ENCODE results near the gene UIMC1.
A peak's percentile ranks its signal among the peaks of the same experiment; 100 is the strongest.
"Not testable (repeated sequence)": the region's sequence is repeated elsewhere in the genome, so short reads cannot be mapped to it uniquely, and the experiment has no call there.

The UIMC1 gene

DNA sequence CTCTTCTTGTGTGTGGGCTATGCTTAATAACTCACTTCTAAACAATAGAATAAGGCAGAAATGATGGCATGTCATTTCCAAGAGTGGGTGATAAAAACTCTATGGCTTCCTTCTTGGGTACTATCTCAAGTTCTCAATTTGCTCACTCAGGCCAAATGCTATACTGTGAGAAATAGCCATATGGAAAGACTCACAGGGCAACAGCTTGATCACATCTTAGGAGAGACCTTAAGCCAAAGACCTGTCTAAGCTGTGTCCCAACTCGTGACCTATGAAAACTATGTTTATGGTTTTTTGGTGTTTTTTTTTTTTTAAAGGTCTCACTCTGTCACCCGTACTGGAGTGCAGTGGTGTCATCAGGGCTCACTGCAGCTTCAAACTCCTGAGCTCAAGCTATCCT lies 2.1 kb upstream of the UIMC1 start:
- no peak for DNase-seq (ENCODE audit: low read depth in 2 of 2)

GRCh38 chr5:177005619-177006264 lies 837 bp downstream of the UIMC1 start:
- DNase-seq (ENCODE audit: low read depth in 2 of 2), result no peak

DNA sequence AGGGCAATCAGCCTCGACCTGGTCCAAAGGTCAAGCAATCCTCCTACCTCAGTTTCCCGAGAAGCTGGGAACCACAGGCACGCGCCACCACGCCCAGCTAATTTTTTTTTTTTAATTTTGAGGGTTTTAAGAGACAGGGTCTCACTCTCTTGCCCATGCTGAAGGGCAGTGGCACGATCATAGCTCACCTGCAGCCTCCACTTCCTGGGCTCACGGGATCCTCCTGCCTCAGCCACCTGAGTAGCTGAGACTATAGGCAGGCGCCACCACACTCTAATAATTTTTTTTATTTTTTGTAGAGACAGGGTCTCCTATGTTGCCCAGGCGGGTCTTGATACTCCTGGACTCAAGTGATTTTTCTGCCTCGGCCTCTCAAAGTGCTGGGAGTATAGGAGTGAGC lies 1.6 kb downstream of the UIMC1 start:
- DNase-seq (ENCODE audit: low read depth in 2 of 2), result no peak

DNA sequence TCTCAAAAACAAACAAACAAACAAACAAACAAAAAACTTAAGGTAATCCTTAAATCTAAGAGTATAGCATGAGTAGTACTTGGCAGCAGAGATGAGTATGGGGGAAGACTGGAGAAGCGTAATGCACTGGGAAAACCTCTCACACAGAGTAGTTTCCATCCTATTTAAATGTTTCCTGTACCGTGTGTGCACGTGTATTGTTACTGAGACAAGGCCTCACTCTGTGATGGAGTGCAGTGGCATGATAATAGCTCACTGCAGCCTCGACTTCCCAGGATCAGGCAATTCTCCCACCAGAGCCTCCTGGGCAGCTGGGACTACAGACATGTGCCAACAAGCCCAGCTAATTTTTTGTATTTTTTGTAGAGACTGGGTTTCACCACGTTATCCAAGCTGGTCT lies 2.9 kb downstream of the UIMC1 start:
- DNase-seq (ENCODE audit: low read depth in 2 of 2), result no peak

DNA sequence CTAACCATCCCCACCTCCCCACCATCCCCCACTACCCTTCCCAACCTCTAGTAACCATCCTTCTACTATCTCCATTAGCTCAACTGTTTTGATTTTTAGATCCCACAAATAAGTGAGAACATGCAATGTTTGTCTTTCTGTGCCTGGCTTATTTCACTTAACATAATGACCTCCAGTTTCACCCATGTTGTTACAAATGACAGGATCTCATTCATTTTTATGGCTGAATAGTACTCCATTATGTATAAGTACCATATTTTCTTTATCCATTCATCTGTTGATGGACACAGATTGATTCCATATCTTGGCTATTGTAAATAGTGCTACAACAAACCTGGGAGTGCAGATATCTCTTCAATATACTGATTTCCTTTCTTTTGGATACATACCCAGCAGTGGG lies 7.1 kb downstream of the UIMC1 start:
- not testable (repeated sequence) for DNase-seq (ENCODE audit: low read depth in 2 of 2)

GRCh38 chr5:176998828-176999227 lies 7.8 kb downstream of the UIMC1 start:
- DNase-seq (ENCODE audit: low read depth in 2 of 2), result no peak

DNA sequence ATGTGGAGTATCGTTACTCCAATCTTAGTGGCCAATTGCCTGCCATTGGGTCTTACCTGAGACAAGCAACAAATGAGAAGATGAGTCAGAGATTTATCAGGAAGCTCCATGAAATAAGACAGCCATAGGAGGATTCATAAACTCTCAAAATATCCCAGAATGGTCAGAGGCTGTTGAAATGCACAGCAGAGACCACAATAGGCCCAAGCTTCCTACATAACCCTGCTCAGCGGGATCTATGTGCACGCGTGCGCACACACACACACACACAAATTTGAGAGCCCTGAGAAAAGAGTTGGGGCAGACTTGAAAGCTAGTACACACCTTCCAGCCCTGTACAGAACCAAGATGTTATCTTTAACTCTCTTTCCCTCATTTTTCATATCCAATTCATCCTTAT lies 9.8 kb downstream of the UIMC1 start:
- DNase-seq (ENCODE audit: low read depth in 2 of 2), result no peak

DNA sequence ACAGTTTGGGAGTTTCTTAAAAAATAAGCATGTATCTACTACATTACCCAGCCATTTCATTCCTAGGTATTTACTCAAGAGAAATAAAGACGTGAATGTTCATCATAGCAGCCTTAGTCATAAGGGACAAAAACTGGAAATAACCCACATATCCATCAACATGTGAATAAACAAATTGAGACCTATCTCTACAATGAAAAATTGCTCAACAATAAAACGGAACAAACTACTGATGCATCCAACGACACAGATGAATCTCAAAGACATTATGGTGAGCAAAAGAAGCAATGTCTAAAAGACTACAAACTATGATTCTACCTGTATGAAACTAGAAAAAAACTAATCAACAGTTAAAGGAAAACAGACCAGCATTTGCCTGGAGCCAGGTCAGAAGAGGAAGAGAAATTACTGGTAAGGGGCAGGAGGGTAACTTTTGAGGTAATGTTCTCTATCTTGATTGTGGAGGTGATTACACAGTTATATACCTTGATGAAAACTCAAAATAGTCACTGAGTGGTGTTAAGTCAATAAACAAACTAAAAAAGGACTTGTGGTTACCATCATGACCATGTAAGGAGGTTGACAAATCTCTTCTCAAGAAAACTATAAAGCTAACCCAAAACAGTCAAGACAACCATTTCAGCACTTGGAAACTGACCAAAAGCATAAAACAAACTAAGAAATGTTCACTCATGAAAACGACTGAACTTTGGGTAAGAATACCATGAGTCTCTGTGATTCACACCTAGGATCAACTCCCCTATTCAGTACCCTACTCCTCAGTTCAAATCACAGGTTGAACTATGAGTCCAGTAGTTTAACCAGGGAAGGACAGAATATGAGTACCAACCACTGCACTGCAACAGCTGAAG lies 10.4 kb downstream of the UIMC1 start:
- DNase-seq (ENCODE audit: low read depth in 2 of 2), result no peak

GRCh38 chr5:176995122-176995490 lies 11.5 kb downstream of the UIMC1 start:
- no peak for DNase-seq (ENCODE audit: low read depth in 2 of 2)

GRCh38 chr5:176994460-176995121 lies 12.0 kb downstream of the UIMC1 start:
- DNase-seq (ENCODE audit: low read depth in 2 of 2), result no peak

- DNase-seq (ENCODE audit: low read depth in 2 of 2), result not testable (repeated sequence)
These were observed 13.5 kb downstream of the UIMC1 start for GRCh38 chr5:176993081-176993480.

DNA sequence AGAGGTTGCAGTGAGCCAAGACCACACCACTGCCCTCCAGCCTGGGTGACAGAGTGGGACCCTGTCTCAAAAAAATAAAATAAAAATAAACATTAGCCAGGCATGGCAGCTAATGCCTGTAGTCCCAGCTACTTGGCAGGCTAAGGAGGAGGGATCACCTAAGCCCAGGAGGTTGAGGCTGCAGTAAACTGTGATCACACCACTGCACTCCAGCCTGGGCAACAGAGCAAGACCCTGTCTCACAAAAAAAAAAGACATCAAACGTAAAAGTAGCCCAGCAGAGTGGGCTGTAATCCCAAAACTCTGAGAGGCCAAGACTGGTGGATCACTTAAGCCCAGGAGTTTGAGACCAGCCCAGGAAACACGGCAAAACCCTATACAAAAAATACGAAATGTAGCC lies 19.0 kb downstream of the UIMC1 start:
- no peak for DNase-seq (ENCODE audit: low read depth in 2 of 2)

GRCh38 chr5:176986280-176986679 lies 20.3 kb downstream of the UIMC1 start:
- DNase-seq (ENCODE audit: low read depth in 2 of 2), result no peak

- DNase-seq (ENCODE audit: low read depth in 2 of 2), result no peak
These were observed 21.1 kb downstream of the UIMC1 start for GRCh38 chr5:176985516-176985915.

- not testable (repeated sequence) for DNase-seq (ENCODE audit: low read depth in 2 of 2)
These were observed 22.4 kb downstream of the UIMC1 start for GRCh38 chr5:176984176-176984575.

DNA sequence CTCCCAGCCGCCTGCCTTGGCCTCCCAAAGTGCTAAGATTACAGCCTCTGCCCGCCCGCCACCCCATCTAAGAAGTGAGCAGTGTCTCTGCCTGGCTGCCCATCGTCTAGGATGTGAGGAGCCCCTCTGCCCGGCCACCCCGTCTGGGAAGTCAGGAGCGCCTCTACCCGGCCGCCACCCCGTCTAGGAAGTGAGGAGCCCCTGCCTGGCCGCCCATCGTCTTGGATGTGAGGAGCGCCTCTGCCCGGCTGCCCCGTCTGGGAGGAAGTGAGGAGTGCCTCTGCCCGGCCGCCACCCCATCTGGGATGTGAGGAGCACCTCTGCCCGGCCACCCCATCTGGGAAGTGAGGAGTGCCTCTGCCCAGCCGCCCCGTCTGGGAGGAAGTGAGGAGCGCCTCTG lies 23.0 kb downstream of the UIMC1 start:
- DNase-seq (ENCODE audit: low read depth in 2 of 2), result not testable (repeated sequence)

DNA sequence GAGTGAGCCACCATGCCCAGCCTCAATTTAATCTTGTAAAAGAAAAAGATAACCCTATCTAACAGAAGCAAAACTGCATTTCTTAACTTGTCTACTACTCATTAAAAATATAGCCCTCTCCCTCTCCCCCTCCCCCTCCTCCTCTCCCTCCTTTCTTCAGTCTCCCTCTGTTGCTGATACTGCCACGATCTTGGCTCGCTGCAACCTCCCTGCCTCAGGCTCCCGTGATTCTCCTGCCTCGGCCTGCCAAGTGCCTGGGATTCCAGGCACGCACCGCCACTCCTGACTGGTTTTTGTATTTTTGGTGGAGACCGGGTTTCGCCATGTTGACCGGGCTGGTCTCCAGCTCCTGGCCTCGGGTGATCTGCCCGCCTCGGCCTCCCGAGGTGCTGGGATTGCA lies 23.5 kb downstream of the UIMC1 start:
- not testable (repeated sequence) for DNase-seq (ENCODE audit: low read depth in 2 of 2)

DNA sequence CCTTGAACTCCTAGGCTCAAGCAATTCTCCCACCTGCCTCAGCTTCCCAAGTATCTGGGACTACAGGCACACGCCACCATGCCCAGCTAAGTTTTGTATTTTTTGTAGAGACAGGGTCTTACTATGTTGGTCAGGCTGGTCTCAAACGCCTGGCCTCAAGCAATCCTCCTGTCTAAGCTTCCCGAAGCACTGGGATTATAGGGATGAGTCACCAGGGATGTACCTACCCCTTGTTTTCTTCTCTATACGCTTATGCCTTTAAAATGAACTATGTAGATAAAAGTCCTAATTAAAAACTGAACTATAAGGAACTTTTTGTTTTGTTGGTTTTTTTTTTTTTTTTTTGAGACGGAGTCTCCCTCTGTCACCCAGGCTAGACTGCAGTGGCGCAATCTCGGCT lies 25.8 kb downstream of the UIMC1 start:
- DNase-seq (ENCODE audit: low read depth in 2 of 2), result no peak

DNA sequence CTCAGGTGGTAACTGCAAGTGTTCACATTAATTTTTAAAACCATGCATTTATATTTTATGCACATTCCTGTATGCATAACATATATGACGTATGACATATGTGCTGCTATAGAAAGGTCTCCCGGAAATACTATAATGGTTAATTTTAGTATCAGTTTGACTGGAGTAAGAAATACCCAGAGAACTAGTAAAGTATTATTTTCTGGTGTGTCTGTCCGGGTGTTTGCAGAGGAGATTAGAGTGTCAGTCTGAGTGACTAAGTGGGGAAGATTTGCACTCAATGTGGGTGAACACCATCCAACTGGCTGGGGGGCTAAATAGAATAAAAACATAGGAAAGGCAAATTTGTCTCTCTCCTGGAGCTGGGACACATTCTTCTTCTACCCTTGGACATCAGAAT lies 26.9 kb downstream of the UIMC1 start:
- DNase-seq (ENCODE audit: low read depth in 2 of 2), result no peak

DNA sequence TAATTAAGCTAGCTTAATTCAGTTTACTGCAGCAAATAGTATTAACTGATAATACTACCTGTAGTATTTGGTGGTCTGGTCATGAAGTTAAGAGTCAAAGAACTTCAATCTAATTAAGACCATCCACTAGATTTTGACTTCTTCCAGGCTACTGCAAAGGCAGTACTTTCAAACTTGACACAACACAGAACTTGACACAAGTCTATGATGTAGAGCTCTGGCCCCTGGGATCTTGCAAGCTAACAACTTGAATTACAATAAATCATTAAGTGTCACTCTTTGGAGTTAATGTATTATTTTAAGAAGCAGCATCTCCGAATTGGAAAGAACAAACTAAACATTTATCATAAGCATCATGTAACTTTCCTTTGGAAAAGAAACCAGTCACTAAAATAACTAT lies 40.9 kb downstream of the UIMC1 start:
- no peak for DNase-seq (ENCODE audit: low read depth in 2 of 2)

DNA sequence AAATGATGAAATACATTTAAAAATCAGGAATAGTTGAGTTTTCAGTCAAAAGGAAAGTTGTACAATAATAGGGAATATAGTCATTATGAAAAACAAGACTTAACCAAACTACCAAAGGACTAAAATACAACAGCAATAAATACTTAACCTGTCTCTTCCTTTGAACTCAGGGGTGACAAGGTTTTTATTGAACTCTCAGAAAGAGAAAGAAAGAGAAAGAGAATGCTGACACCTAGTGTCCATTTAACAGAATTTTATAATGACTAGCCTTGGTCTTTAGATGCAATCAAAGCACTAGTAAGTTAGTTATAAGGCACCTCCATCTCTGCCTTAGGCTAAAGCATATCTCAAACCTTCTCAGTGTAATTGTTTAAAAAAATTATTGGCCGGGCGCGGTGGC lies 47.5 kb downstream of the UIMC1 start:
- DNase-seq (ENCODE audit: low read depth in 2 of 2), result peak in 1 of 2 experiments; percentile 4

- no peak for DNase-seq (ENCODE audit: low read depth in 2 of 2)
These were observed 49.8 kb downstream of the UIMC1 start for GRCh38 chr5:176956756-176957155.

GRCh38 chr5:176955895-176956294 lies 50.7 kb downstream of the UIMC1 start:
- DNase-seq (ENCODE audit: low read depth in 2 of 2), result peak in 1 of 2 experiments; percentile 12
